Gastrocnemius medialis (tissue), 4 donors: Measurements from ENCODE around the gene CAPS2.
A peak's percentile ranks its signal among the peaks of the same experiment; 100 is the strongest.

Experiments used
- POLR2A ChIP-seq, 2 donors: fragments of 450-650 bp; IDR thresholded peaks; one replicate each; pipeline ENCODE4 v1.6.1; 2017; ENCODE audit warnings: antibody characterized with exemption in 2 of 2, mild to moderate bottlenecking in 2 of 2, moderate library complexity in 2 of 2
- TF ChIP-seq, protein P1 (sequence below), 5 experiments: fragments of 450-650 bp in 3 of 5; fragments of 200-600 bp in 2 of 5; sonication (generic) in 2 of 5; IDR thresholded peaks in 4 of 5; conservative IDR thresholded peaks in 1 of 5; 1 replicate in 4 of 5; 2 replicates in 1 of 5; pipeline ENCODE4 v1.5.1; 2016 to 2019; ENCODE audit warnings: antibody characterized with exemption in 5 of 5, mild to moderate bottlenecking in 3 of 5, moderate library complexity in 3 of 5

DNA sequence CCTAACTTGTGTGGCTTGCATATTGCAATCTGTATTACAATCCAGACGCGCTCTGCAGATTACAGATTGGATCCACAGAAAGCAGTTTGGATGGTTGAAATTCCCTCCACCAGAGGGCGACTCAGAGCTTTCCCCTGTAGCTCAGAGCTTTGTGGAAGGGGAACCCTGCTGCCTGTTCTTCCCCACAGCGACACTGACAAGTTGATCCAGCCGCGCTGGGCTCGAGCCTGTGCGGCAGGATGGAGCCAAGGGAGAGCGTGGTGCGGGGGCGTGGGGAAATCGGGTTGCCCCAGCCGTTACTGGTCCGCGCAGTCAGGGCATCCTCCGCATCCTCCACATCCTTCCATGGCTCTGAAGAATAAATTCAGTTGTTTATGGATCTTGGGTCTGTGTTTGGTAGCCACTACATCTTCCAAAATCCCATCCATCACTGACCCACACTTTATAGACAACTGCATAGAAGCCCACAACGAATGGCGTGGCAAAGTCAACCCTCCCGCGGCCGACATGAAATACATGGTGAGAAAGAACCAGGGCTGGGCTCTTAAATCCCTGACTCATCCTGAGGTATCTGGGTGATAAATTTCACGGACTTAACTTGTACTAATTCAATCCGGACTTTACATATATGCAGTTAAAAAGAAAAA lies 4.4 kb upstream of the CAPS2 start, which contains the start of gene GLIPR1L1:
- TF ChIP-seq, protein P1, sequence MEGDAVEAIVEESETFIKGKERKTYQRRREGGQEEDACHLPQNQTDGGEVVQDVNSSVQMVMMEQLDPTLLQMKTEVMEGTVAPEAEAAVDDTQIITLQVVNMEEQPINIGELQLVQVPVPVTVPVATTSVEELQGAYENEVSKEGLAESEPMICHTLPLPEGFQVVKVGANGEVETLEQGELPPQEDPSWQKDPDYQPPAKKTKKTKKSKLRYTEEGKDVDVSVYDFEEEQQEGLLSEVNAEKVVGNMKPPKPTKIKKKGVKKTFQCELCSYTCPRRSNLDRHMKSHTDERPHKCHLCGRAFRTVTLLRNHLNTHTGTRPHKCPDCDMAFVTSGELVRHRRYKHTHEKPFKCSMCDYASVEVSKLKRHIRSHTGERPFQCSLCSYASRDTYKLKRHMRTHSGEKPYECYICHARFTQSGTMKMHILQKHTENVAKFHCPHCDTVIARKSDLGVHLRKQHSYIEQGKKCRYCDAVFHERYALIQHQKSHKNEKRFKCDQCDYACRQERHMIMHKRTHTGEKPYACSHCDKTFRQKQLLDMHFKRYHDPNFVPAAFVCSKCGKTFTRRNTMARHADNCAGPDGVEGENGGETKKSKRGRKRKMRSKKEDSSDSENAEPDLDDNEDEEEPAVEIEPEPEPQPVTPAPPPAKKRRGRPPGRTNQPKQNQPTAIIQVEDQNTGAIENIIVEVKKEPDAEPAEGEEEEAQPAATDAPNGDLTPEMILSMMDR (IDR thresholded peaks at IDR 0.05 in 4 of 5, conservative IDR thresholded peaks at IDR 0.05 in 1 of 5), result peak; percentile 61 to 88 (median 79)
- TF ChIP-seq POLR2A (IDR thresholded peaks at IDR 0.05), result no peak
